Spinal cord (tissue), 10 donors: ENCODE data around the gene CD151. TPM values are rescaled to one million over a fixed set of nuclear protein-coding genes. Genes with fewer than 3 reads are reported as not detected.

ENCODE experiments used
- DNase-seq, 6 donors: peaks; one replicate each; pipeline versions ENCODE4 v3.0.0 to v3.0.0-alpha.2; 2013 to 2015; ENCODE audit warnings: low spot score in 6 of 6, low read depth in 4 of 6
- H3K27ac ChIP-seq: one replicate; pipeline ENCODE4 v1.5.1; 2013; ENCODE audit warnings: low read depth, low read length, control low read depth
- H3K27me3 ChIP-seq: one replicate; pipeline ENCODE4 v1.6.1; 2013; ENCODE audit warnings: low read length; ENCODE audit not compliant: control insufficient read depth, insufficient read depth
- H3K36me3 ChIP-seq: one replicate; pipeline ENCODE4 v1.6.1; 2013; ENCODE audit warnings: low read length; ENCODE audit not compliant: control insufficient read depth, insufficient read depth
- H3K4me1 ChIP-seq: one replicate; pipeline ENCODE4 v1.6.1; 2013; ENCODE audit warnings: low read length; ENCODE audit not compliant: control insufficient read depth, insufficient read depth
- H3K4me3 ChIP-seq: one replicate; pipeline ENCODE4 v1.5.1; 2013; ENCODE audit warnings: low read depth, low read length, control low read depth
- H3K9me3 ChIP-seq: one replicate; pipeline ENCODE4 v1.6.1; 2013; ENCODE audit warnings: low read length; ENCODE audit not compliant: control insufficient read depth, insufficient read depth
- WGBS: methylation state at CpG from one replicate; pipeline ENCODE4 v1.1.5; 2013; ENCODE audit warnings: missing lambda C conversion rate; ENCODE audit not compliant: insufficient coverage; 5-methylcytosine and 5-hydroxymethylcytosine counted together
- polyA plus RNA-seq, 2 donors: library from polyadenylated mRNA; unstranded; fragments of 120-200 nt; gene quantifications; one replicate each; pipeline ENCODE4 v1.2.1, GENCODE V29; 2013; ENCODE audit not compliant: insufficient read length in 2 of 2
- total RNA-seq, 2 donors: library from RNA; depleted of rRNA in 1 of 2; stranded (reverse); fragments of 120-200 nt in 1 of 2; fragments of >200 nt in 1 of 2; gene quantifications; one replicate each; pipeline versions ENCODE4 v1.2.3 to v1.2.4, GENCODE V29; 2013 to 2014
- donor health status: healthy.

The CD151 gene
- total and polyA plus RNA-seq, 4 donors: 71.8 to 185 (median 115) TPM

DNA sequence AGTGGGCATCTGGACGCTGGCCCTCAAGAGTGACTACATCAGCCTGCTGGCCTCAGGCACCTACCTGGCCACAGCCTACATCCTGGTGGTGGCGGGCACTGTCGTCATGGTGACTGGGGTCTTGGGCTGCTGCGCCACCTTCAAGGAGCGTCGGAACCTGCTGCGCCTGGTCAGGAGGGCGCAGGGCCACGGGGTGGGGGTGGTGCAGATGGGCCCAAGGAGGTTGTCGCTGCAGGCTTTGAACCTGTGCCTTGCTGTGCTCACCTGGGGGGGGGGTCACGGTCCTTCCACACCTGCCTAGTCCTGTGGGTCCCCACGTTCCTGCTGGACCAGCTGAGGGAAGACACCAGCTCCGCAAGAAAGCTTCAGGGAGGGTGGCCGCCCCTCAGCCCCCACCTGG lies 3.5 kb downstream of the CD151 start:
- Histone ChIP-seq H3K36me3 (peaks cover 68% of the 10 kb centered on the region), H3K4me1 (peaks cover 55% of the 10 kb centered on the region), H3K27me3 (peaks cover 12% of the 10 kb centered on the region), H3K9me3 (no peaks in the 10 kb centered on the region), H3K27ac (no peak overlapping the region), H3K4me3 (no peak overlapping the region)
- no peak for DNase-seq
- 95% methylated on average over 14 of the region's 14 CpGs for WGBS

DNA sequence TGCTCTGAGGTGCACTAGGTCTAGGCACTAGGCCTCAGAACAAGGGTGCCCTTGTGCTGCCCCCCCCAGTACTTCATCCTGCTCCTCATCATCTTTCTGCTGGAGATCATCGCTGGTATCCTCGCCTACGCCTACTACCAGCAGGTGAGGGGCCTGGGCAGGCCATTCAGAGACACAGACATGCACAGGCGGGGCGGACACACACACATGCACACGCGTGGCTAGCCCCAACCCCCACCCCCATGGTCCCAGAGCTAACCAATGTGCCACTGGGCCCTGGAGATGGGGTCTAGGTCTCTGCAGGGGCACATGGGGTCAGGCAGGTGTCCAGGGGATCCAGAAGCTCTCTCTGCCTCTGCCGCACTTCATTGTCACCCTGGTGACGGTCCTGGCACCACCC lies 3.9 kb downstream of the CD151 start:
- H3K4me1 ChIP-seq: peaks cover 55% of the 10 kb centered on the region

DNA sequence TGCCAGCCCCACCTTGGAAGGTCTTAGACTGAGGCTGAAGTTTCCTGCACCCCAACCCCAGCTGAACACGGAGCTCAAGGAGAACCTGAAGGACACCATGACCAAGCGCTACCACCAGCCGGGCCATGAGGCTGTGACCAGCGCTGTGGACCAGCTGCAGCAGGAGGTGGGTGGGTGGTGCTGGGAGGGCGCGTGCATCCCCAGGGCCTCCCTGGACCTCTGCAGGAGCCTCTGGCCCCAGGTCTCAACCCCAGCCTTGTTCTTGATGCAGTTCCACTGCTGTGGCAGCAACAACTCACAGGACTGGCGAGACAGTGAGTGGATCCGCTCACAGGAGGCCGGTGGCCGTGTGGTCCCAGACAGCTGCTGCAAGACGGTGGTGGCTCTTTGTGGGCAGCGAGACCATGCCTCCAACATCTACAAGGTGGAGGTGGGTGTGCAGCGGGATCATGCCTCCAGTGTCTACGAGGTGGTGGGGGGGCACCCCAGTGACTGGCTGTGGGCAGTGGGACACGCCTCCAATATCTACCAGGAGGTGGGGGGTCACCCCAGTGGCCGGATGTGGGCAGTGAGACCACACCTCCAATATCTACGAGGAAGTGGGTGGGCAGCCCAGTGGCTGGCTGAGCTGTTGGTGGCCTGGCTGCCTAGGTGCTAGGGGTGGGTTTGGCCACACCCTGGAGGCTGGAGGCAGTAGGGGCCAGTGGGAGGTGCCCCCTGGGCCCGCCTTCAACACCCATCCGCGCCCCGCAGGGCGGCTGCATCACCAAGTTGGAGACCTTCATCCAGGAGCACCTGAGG lies 4.6 kb downstream of the CD151 start:
- H3K27me3 ChIP-seq: peaks cover under 1% of the 10 kb centered on the region
- H3K36me3 ChIP-seq: peaks cover 66% of the 10 kb centered on the region
- peaks cover 52% of the 10 kb centered on the region for H3K4me1 ChIP-seq

More for the DNA sequence above, 3.9 kb downstream of the CD151 start:
- H3K4me3 ChIP-seq: no peak overlapping the region
- WGBS: 84% methylated on average over 9 of the region's 9 CpGs
- DNase-seq: no peak
- peaks cover 68% of the 10 kb centered on the region for H3K36me3 ChIP-seq
- no peak overlapping the region for H3K27ac ChIP-seq
- peaks cover 7% of the 10 kb centered on the region for H3K27me3 ChIP-seq
- no peaks in the 10 kb centered on the region for H3K9me3 ChIP-seq

DNA sequence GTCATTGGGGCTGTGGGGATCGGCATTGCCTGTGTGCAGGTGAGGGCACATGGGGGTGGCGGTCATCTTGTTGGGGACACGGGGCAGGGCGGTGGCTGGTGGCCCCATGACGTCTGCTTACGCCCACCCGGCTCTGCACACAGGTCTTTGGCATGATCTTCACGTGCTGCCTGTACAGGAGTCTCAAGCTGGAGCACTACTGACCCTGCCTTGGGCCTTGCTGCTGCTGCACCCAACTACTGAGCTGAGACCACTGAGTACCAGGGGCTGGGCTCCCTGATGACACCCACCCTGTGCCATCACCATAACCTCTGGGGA lies 5.2 kb downstream of the CD151 start:
- H3K27me3 ChIP-seq: no peaks in the 10 kb centered on the region
- no peaks in the 10 kb centered on the region for H3K9me3 ChIP-seq
- peaks cover 66% of the 10 kb centered on the region for H3K36me3 ChIP-seq
- DNase-seq: no peak
- 77% methylated on average over 8 of the region's 8 CpGs for WGBS
- H3K27ac ChIP-seq: no peak overlapping the region
- H3K4me3 ChIP-seq: no peak overlapping the region
- peaks cover 50% of the 10 kb centered on the region for H3K4me1 ChIP-seq

More for the DNA sequence above, 4.6 kb downstream of the CD151 start:
- Histone ChIP-seq H3K27ac (no peak overlapping the region), H3K4me3 (no peak overlapping the region), H3K9me3 (no peaks in the 10 kb centered on the region)
- DNase-seq: no peak
- 92% methylated on average over 17 of the region's 22 CpGs for WGBS

DNA sequence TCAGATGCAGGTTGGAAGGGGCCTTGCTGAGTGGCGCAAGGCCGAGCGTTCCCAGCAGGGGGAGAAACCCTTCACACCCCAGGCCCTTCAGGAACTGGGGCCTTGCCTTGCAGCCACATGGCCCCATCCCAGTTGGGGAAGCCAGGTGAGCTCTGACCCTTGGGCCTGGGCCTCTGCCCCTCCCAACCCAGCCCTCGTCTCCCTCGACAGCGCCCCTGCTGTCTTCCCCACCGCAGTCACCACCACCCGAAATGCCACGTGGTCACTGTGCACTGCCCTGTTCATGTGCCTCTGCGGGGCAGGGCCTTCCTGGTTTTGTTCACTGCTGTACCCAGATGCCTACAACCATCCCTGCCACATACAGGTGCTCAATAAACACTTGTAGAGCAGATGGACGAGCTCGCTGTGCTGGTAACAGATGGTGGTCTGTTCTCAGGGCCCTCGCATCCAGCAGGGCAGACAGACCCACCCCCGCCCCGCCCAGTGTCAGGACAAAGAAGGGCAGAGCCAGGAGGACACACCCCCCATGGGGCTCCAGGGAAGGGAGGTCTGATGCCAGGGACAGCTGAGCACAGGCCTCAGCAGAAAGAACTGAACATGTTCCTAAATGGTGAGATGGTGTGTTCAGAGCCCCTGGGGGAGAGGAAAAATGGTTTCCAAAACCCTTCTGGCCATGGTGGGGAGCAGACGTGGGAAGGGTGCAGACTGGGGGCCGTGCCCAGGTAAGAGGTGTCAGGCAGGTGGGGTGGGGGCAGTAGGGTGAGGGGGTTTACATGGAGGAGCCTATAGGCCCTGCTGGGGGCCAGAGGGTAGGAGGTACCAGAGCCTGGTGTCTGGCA lies 5.9 kb downstream of the CD151 start:
- Histone ChIP-seq H3K4me1 (peaks cover 53% of the 10 kb centered on the region), H3K27ac (no peak overlapping the region)
- WGBS: 40% methylated on average over 16 of the region's 17 CpGs

DNA sequence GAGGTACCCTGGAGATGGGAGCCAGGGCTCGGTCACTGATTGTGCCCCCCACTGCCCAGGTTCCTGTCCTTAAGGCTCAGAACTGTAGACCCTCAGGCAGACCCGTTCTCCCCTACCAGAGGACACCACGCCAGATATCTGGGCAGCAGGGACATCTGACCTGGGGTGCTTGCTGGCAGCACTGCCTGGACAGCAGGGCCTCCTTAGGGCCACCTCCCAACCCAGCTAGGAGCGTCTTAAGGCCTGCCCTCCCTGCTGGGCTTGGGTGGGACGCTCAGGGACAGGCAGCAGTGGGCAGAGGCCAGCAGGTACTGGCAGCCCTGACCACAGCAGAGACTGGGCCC lies 6.5 kb downstream of the CD151 start:
- H3K27me3 ChIP-seq: peaks cover 2% of the 10 kb centered on the region
- WGBS: 93% methylated on average over 5 of the region's 5 CpGs
- H3K9me3 ChIP-seq: no peaks in the 10 kb centered on the region
- peaks cover 68% of the 10 kb centered on the region for H3K36me3 ChIP-seq
- H3K27ac ChIP-seq: no peak overlapping the region
- no peak for DNase-seq
- H3K4me3 ChIP-seq: no peak overlapping the region
- peaks cover 53% of the 10 kb centered on the region for H3K4me1 ChIP-seq

More for the DNA sequence above, 5.9 kb downstream of the CD151 start:
- Histone ChIP-seq H3K9me3 (no peaks in the 10 kb centered on the region), H3K36me3 (peaks cover 68% of the 10 kb centered on the region), H3K4me3 (no peak overlapping the region), H3K27me3 (peaks cover 2% of the 10 kb centered on the region)
- no peak for DNase-seq

DNA sequence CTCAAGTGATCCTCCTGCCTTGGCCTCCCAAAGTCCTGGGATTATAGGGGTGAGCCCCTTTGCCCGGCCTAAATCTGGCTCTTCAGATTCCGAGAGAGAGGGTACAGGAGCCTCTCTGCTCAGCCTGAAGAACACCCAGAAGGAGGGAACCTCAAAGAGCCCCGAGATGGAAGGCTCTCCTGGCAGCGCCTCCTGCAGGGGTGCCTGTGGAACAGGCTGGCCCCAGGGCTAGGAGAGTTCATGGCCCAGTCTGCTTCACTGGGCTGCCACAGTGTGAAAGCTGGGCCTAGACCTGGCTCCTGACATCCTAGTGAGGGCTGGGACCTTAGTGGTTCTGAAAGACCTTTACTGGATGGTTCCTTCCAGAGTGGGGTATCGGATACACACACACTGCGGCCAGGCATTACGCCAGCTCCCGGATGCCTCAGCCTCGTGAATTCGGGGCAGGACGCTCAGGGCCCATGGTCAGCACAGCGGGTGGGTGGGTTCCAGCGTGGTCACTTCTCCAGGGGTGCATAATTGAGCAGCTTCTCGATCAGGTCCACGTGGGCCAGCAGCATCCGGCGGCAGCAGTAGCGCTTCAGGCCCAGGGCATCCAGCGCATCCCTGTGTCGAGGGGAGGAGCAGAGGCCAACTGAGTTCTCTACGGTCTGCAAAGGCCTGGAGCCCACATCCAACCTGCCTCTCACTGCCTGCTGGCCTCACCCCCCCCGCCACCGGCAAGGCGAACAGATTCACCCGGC lies 7.3 kb downstream of the CD151 start:
- Histone ChIP-seq H3K9me3 (no peaks in the 10 kb centered on the region), H3K27ac (no peak overlapping the region), H3K36me3 (peaks cover 60% of the 10 kb centered on the region), H3K27me3 (peaks cover 2% of the 10 kb centered on the region), H3K4me1 (peaks cover 53% of the 10 kb centered on the region), H3K4me3 (no peak overlapping the region)
- DNase-seq: no peak
- WGBS: 85% methylated on average over 20 of the region's 25 CpGs

DNA sequence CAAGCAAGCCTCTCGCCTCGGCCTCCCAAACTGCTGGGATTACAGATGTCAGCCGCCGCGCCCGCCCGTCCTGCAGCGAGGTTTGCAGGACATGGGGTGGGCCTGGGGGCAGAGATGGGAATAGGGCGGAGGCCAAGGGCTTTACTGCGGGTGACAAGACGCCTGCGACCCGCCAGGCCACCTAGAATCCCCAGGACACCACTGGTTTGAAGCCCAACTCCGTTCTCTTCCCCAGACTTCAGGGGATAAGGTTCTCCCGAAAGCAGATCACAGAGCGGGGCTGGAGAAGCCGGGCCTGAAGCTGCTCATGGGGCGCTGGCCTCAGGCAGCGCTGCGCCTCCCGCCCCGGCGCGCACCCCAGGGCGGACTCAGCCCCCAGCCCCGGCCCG lies 9.2 kb downstream of the CD151 start:
- WGBS: under 1% methylated on average over 27 of the region's 27 CpGs
- Histone ChIP-seq H3K27me3 (peaks cover 2% of the 10 kb centered on the region), H3K4me1 (peaks cover 62% of the 10 kb centered on the region), H3K4me3 (peak overlapping the region; percentile 85), H3K9me3 (no peaks in the 10 kb centered on the region), H3K27ac (no peak overlapping the region), H3K36me3 (peaks cover 45% of the 10 kb centered on the region)
- no peak for DNase-seq

DNA sequence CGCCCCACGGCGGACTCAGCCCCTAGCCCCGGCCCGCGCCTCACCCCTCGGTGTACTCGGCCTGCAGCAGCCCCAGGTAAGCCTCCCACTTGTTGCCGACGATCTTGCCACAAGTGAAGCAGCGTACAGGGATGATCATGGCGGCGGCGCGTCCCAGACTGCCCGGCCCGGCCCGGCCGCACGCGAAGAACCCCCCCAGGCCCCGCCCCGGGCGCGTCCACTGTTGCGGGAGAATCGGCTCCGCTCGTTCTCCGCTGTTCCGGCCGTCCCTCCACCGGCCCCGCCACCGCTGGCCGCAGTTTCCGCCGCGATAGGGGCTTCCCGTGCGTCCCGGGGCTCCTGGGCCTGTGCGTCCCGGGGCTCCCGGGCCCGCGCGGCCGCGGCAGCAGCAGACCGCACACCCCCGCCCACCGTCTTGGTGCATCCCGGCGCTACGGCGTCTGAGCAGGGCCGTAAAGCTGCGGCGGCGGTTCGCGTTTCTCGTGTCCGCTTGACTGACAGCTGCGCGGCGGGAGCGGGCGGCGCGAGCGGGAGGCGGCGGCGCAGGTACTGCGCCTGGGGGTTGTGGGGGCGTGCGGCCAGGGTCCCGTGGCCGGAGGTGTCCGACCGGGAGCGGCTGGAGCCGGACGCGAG lies 9.7 kb downstream of the CD151 start, which contains the start of the genes POLR2L and TSPAN4:
Gene POLR2L, minus strand, starts transcription at position 160 of the 633 bp plus-strand sequence. Its CDS starts 21 bp downstream, at position 139.
Gene TSPAN4, plus strand, starts transcription at position 483 of the 633 bp plus-strand sequence. CDS start 7,453 bp downstream, outside the sequence.
- H3K27ac ChIP-seq: peak within 1 kb of the TSS; percentile 88
- peaks cover 62% of the 10 kb centered on the region for H3K4me1 ChIP-seq
- under 1% methylated on average over 87 of the region's 87 CpGs for WGBS

More for the DNA sequence above, 9.7 kb downstream of the CD151 start, which contains the start of the genes POLR2L and TSPAN4:
- Histone ChIP-seq H3K27me3 (peaks cover 2% of the 10 kb centered on the region), H3K9me3 (no peaks in the 10 kb centered on the region), H3K36me3 (peaks cover 40% of the 10 kb centered on the region), H3K4me3 (peak within 1 kb of the TSS; percentile 85)
- peak; percentile 66 to 95 (median 78) for DNase-seq
